Glutamatergic neuron (in vitro differentiated cells): ENCODE measurements around the gene CHDH. TPM values are rescaled to one million over a fixed set of nuclear protein-coding genes. Genes with fewer than 3 reads are reported as not detected.

ENCODE experiments used
- DNase-seq: peaks from one replicate; pipeline ENCODE4 v3.0.0; 2022
- H3K27ac Mint-ChIP-seq: one replicate; pipeline ENCODE4 v1.8.0; 2020; ENCODE audit warnings: mild to moderate bottlenecking, mixed read lengths, inconsistent platforms; ENCODE audit not compliant: unreplicated experiment
- H3K27me3 Mint-ChIP-seq: one replicate; pipeline ENCODE4 v1.8.0; 2020; ENCODE audit warnings: mild to moderate bottlenecking, moderate library complexity, mixed read lengths, inconsistent platforms; ENCODE audit not compliant: unreplicated experiment
- H3K36me3 Mint-ChIP-seq: one replicate; pipeline ENCODE4 v1.8.0; 2020; ENCODE audit warnings: mild to moderate bottlenecking, mixed read lengths, inconsistent platforms; ENCODE audit not compliant: unreplicated experiment
- H3K4me1 Mint-ChIP-seq: one replicate; pipeline ENCODE4 v1.8.0; 2020; ENCODE audit warnings: mild to moderate bottlenecking, low read depth, mixed read lengths, inconsistent platforms; ENCODE audit not compliant: unreplicated experiment
- H3K4me3 Mint-ChIP-seq: one replicate; pipeline ENCODE4 v1.8.0; 2020; ENCODE audit warnings: mild to moderate bottlenecking, mixed read lengths, inconsistent platforms; ENCODE audit not compliant: unreplicated experiment
- H3K9me3 Mint-ChIP-seq: one replicate; pipeline ENCODE4 v1.8.0; 2020; ENCODE audit warnings: mild to moderate bottlenecking, moderate library complexity, mixed read lengths, inconsistent platforms; ENCODE audit not compliant: unreplicated experiment
- CTCF ChIP-seq: fragments of 200-600 bp; sonication (generic); IDR thresholded peaks from one replicate; pipeline ENCODE4 v1.5.0; 2021; ENCODE audit not compliant: partially characterized antibody, unreplicated experiment
- total RNA-seq: library from RNA; stranded (reverse); fragmentation: NEBNext Ultra II Directional; extraction: Animal tissue kit (Norgen Biotek cat#: 25700); gene quantifications from one replicate; pipeline ENCODE4 v1.2.1, GENCODE V29; 2021; ENCODE audit not compliant: unreplicated experiment

The CHDH gene
- total RNA-seq, 1 donor from 2014 or later: 0.61 TPM

DNA sequence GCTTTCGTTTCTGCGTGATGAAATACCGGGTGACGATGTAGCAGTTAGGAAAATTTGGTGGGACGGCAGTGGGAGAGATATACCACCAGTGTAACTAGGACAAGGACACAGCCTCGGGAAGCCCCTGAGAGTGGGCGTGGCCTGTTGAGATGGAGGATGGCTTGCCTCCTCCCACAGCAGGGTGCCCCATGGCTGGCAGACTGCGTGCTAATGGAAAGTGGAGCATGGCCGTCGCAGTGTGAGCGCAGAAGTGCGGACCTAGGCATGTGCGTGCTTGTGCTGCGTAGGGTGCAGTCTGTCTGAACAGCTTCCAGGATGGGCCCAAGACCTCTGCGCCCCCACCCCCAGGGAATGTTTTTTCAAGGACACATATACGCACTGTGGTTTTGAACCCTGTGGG is 56.8 kb downstream of the CHDH start:
- peaks cover 2% of the 10 kb centered on the region for H3K4me1 Mint-ChIP-seq
- TF ChIP-seq CTCF: no peak
- H3K9me3 Mint-ChIP-seq: no peaks in the 10 kb centered on the region
- no peak overlapping the region for H3K27ac Mint-ChIP-seq
- H3K36me3 Mint-ChIP-seq: no peaks in the 10 kb centered on the region
- no peak for DNase-seq
- no peak overlapping the region for H3K4me3 Mint-ChIP-seq
- no peaks in the 10 kb centered on the region for H3K27me3 Mint-ChIP-seq

DNA sequence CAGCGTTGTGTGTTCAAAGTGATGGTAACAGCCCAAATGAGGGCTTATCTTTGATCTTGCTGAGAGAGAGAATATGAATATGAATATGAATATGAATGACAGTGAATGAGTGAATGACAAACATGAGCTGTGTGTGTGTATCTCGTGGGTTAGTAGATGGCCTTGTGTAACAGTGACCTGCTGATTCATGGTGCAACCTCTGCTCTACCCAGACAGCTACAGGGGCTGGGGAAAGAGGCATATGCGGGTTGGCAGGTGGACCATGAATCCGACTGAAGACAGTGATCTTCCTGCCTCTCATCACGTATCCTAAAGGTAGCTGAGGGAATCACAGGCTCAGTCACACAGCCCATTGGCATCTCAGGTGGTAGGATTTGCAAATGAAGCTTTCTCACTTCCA is 58.2 kb downstream of the CHDH start:
- Mint-ChIP-seq H3K27ac (no peak overlapping the region), H3K36me3 (no peaks in the 10 kb centered on the region), H3K4me3 (no peak overlapping the region), H3K27me3 (no peaks in the 10 kb centered on the region), H3K9me3 (no peaks in the 10 kb centered on the region), H3K4me1 (peaks cover 2% of the 10 kb centered on the region)
- TF ChIP-seq CTCF: no peak
- DNase-seq: no peak

DNA sequence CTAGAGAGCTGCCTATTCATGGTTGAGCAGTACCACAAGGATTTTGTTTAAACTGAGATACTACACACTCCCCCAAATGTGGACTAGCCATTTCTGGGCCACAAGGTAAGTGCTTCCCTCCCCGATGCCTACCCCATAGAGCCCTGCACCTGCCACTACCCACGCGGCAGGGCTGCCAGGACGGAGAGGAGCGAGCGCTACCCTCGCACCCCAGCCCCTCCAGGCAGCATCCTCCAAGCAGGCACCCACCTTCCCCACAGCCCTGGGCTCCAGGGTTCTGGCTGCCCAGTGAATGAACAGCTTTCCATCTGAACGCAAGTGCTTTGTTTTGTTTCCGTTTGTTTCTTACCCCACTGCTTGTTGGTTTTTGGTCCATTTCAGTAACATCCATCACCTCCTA is 59.2 kb downstream of the CHDH start:
- H3K27ac Mint-ChIP-seq: no peak overlapping the region
- peaks cover 2% of the 10 kb centered on the region for H3K4me1 Mint-ChIP-seq
- no peaks in the 10 kb centered on the region for H3K9me3 Mint-ChIP-seq
- no peaks in the 10 kb centered on the region for H3K27me3 Mint-ChIP-seq
- DNase-seq: no peak
- no peaks in the 10 kb centered on the region for H3K36me3 Mint-ChIP-seq
- no peak overlapping the region for H3K4me3 Mint-ChIP-seq
- no peak for TF ChIP-seq CTCF

DNA sequence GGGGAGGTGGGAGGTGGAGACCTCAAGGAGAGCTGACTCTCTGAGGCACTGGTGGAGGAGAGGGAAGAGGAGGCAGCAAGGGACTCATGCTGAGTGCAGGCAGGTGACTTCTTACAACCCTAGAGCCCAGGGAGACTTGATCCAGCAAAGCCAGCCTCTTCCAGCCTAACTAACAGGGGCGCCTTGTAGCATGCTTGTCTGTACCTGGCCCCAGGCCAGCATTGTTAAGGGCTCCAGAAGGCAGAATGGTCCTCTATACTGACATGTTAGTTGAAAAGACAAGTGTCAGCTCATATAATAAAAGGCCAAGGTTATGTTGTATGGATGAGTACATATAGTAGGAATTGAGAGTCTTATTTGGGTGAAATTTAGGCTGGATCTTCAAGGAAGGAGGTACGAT is 65.4 kb downstream of the CHDH start:
- Mint-ChIP-seq H3K27ac (no peak overlapping the region), H3K9me3 (peaks cover 6% of the 10 kb centered on the region), H3K27me3 (no peaks in the 10 kb centered on the region), H3K36me3 (peaks cover 6% of the 10 kb centered on the region), H3K4me3 (no peak overlapping the region), H3K4me1 (no peaks in the 10 kb centered on the region)
- DNase-seq: no peak
- TF ChIP-seq CTCF: no peak

GRCh38 chr3:53780171-53780570 is 66.0 kb downstream of the CHDH start:
- no peaks in the 10 kb centered on the region for H3K4me1 Mint-ChIP-seq
- peaks cover 6% of the 10 kb centered on the region for H3K36me3 Mint-ChIP-seq
- H3K4me3 Mint-ChIP-seq: no peak overlapping the region
- DNase-seq: no peak
- no peak overlapping the region for H3K27ac Mint-ChIP-seq
- H3K9me3 Mint-ChIP-seq: peaks cover 6% of the 10 kb centered on the region
- H3K27me3 Mint-ChIP-seq: no peaks in the 10 kb centered on the region
- no peak for TF ChIP-seq CTCF
